GM21825 (cell line): Measurements from ENCODE around the gene TBCD.

Experiments used
- ATAC-seq: cut with Tn5 transposase; IDR thresholded peaks from one replicate; pipeline ENCODE4 v1.9.1; 2021; ENCODE audit warnings: mild to moderate bottlenecking, moderate library complexity; ENCODE audit not compliant: unreplicated experiment

Gene TBCD

DNA sequence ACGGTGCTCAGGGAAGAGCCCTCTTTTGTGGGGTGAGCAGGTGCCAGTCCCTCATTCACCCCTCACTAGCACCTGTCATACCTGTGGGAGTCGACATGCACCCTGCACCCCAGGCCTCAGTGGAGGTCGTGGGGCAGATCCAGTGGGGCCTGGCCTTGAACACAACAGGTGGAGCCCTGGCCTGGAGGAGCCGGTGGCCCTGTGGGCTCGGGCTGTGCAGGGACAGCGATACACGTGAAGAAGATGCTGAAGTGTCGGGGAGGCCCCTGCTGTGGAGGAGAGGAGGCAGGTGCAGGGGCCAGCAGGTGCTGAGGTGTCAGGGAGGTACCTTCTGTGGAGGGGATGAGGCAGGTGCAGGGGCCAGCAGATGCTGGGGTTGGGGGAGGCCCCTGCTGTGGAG, 56.1 kb downstream of the TBCD start:
- ATAC-seq: no peak

DNA sequence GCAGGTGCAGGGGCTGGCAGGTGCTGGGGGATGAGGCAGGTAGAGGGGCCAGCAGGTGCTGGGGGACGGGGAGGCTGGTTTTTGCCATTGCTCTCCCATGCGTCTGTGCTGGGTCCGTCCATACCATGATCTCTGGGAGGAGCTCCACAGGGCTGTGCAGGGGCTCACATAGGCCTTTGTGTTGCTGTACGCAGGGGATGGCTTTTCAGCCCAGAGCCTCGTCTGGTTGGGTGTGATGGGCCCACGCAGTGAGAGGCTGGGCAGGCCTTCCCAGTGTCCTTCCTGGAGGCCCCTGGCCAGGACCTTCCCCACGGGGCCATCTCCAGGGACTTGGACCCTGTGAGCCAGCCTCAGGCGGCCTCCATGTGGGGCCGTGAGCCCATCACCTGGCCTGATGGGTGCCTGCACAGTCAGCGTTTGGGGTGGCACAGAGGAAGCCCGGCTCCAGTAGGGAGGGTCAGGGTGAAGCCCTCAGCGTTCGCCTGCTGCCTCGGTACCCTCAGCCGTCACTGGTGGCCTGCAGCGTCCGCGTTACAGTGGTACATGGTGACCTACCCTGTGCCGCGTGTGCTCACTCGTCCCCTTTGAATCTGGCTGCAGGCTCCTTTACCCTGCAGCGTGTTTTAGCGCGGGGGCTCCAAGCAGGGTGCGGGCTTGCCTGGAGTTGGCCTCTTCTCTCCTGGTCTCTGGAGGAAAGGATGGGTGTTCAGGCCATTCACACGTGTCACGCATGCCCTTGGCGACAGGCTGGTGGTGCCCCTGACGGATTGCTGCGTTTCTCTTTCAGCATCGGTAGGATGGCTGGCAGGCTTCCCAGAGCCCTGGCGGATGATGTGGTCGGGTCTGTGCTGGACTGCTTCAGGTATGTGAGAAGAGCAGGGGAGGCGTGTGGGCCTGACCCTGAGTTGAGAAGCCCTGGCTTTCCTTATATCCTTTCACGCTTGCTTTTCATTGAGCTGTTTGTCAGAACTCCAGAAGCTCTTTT, 57.3 kb downstream of the TBCD start:
- ATAC-seq: no peak

- ATAC-seq: no peak
Observed at GRCh38 chr17:82810644-82811430, 59.0 kb downstream of the TBCD start.

- no peak for ATAC-seq
Observed at GRCh38 chr17:82812058-82812457, 60.2 kb downstream of the TBCD start.

- ATAC-seq: no peak
Observed at GRCh38 chr17:82812601-82813000, 60.7 kb downstream of the TBCD start.

DNA sequence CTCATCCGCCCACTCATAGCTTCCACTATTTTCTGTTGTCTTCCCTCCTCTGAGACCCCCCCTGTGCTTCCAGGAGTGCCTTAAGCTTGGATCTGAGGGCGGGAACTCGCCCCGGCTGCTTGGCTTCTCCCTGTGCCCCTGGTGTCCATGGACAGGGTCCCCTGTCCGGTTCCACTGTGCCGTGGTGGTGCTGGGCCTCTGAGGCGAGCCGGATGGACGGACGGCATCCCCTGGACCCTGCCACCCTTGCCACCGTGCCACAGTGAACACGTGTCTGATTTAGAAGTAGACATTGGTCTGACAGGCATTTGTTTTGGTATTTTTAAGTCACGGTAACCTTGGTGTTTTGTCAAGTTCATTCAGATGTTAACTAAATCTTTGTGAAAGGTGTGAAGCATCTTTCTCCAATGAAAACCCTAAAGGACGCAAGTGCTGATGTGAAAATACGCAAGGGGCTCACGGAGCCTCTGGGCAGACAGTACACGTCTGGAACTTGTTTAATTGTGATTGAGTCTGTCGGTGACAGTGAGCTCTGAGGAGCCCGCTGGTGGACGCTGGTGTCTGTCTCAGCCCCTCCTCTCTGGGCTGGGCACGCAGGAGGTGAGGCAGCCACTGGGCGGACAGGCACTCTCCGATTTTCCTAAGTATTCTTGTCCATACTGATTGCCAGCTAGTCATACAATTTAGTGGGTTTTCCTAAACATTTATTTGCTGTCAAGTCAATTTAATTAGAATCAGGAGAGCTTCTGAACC, 61.6 kb downstream of the TBCD start:
- no peak for ATAC-seq

- ATAC-seq: no peak
Observed at GRCh38 chr17:82814834-82815233, 63.0 kb downstream of the TBCD start.

DNA sequence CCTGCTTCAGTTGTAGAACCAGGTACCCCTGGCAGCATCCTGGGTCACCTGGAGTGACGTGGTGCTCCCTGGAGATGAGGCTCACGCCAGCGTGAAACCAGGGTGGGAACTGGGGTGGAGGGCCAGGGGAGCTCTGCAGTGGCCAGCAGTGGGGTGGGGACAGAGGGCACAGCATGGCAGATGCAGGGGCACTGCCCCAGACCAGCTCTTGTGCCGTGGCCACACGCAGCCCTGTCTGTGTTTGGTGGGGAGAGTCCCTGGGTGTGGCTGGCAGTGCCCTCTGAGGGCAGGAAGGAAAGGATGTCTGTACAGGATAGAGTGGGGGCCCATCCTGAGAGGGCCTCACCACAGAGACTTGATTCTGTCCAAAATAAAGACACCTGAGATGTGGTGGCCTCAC, 63.5 kb downstream of the TBCD start:
- ATAC-seq: no peak

GRCh38 chr17:82815790-82816305, 64.0 kb downstream of the TBCD start:
- no peak for ATAC-seq

- no peak for ATAC-seq
Observed at GRCh38 chr17:82816358-82816757, 64.5 kb downstream of the TBCD start.

GRCh38 chr17:82817947-82818346, 66.1 kb downstream of the TBCD start:
- ATAC-seq: no peak

DNA sequence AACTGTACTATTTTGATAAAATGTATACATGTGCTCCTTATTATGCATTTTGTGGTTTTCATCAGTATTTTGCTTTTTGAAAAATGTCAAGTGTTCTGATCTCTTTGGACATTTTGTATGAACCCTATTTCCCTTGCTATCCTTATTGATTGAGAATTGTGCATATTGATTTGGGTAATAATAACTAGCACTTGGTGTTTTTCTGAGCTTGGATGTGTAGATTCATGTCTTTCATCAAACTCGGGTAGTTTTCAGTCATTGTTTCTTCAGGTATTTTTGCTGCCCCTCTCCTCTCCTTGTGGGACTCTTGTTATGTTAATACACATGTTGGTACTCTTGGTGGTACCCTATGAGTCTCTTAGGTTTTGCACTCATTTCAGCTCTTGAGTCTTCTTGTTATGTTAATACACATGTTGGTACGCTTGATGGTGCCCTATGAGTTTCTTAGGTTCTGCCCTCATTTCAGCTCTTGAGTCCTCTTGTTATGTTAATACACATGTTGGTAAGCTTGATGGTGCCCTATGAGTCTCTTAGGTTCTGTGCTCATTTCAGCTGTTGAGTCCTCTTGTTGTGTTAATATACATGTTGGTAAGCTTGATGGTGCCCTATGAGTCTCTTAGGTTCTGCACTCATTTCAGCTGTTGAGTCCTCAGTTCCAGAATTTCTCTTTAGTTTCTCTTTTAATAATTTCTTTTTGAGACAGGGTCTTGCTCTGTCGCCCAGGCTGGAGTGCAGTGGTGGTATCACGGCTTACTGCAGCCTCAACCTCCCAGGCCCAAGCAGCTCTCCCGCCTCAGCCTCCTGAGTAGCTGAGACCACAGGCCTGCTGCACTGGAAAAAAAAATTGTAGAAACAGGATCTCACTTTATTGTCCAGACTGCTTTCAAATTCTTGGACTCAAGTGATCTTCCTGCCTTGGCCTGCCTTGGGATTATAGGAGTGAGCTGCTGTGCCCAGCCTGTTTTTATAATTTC, 68.7 kb downstream of the TBCD start:
- ATAC-seq: no peak

DNA sequence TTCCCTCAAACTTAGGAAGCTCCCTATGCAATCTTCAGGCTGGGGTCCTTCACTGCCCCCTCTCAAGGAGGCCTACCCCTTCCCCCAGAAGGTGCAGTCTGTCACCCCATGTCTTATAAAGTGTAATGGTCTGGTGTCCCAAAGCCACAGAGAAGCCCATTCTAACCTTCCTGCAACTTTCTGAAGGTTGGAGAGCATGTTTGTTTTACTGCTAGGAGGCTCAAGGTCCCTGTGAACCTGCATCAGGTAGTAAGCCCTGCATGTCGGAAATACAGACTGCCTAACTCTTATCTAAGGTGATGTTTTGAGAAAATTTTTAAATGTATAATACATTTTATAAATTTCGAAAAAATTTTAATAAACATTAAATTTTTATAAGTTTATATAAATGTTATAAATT, 69.7 kb downstream of the TBCD start:
- no peak for ATAC-seq

GRCh38 chr17:82822281-82822680, 70.4 kb downstream of the TBCD start:
- no peak for ATAC-seq

DNA sequence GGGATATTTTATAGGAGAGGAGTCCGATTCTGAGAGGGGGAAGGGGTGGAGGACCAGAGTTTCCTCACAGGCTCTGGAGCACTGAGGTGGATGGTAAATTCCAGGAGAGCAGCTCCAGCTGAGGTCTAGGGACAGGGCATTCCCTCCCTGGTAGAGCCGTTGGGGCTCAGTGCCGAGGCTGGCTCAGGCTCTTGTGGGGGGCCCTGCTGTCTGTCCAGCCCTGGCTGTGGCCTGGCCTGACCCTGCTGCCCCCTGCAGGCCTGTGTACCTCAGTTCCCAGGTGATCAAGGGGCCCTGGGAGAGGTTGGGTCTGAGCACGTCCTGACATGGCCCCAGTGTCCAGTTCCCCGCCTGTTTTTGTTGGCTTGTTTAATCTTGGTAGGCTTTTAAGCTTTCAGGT, 71.1 kb downstream of the TBCD start:
- ATAC-seq: no peak

GRCh38 chr17:82825540-82826124, 73.8 kb downstream of the TBCD start:
- ATAC-seq: no peak

GRCh38 chr17:82826211-82826610, 74.3 kb downstream of the TBCD start:
- no peak for ATAC-seq

- ATAC-seq: no peak
Observed at GRCh38 chr17:82826956-82827355, 75.1 kb downstream of the TBCD start.

DNA sequence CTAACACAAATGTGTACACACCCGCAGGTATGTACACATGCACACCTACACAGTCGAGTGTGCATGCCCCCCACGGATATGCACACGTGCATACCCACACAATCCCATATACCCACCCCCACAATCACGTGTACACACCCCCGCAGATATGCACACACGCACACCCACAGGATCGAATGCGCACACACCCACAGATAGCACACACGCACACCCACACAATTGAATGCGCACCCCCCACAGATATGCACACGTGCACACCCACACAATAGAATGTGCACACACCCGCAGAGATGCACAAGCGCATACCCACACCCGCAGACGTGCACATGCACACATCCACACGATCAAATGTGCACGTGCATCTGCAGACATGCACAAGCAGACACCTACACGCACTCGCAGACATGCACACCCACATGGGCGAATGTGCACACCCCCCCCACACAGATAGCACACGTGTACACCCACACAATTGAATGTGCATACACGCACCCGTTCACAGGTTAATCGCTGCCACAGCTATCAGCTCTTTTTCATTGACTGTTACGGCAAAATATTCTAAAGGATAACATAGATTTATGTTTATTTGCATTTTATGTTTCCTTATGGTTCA, 77.1 kb downstream of the TBCD start:
- ATAC-seq: no peak
